MCF 10A (cell line): ENCODE results near the gene XYLT1. TPM values are rescaled to one million over a fixed set of nuclear protein-coding genes. Genes with fewer than 3 reads are reported as not detected.

ENCODE experiments used
- BruUV-seq: library from RNA; stranded (reverse); fragments of 400-500 nt; replicated peaks from 2 replicates; lab custom pipeline; 2021; lab: Mats Ljungman, UMichigan
- CTCF ChIA-PET: fragments of 300-600 bp; sonication (Branson Sonifier 250); formaldehyde crosslinking; extraction: SDS; loops from one replicate; lab custom pipeline; 2021; ENCODE audit warnings: antibody characterized with exemption, inconsistent platforms; lab: Yijun Ruan, JAX
- POLR2A ChIA-PET: fragments of 300-600, 350-650 bp; sonication (Branson Sonifier 250); formaldehyde crosslinking; extraction: SDS; loops from one replicate; lab custom pipeline; 2020; ENCODE audit warnings: antibody characterized with exemption, inconsistent platforms; lab: Yijun Ruan, JAX
- DNase-seq: peaks from one replicate; pipeline ENCODE4 v3.0.0-alpha.2; 2018; ENCODE audit not compliant: unreplicated experiment
- H3K27ac Mint-ChIP-seq: one replicate; pipeline ENCODE4 v1.8.0; 2022; ENCODE audit warnings: mild to moderate bottlenecking, low read depth, mixed read lengths; ENCODE audit not compliant: unreplicated experiment
- H3K27me3 Mint-ChIP-seq: one replicate; pipeline ENCODE4 v1.8.0; 2022; ENCODE audit warnings: mixed read lengths; ENCODE audit not compliant: insufficient read depth, unreplicated experiment
- H3K36me3 Mint-ChIP-seq: one replicate; pipeline ENCODE4 v1.8.0; 2022; ENCODE audit warnings: mild to moderate bottlenecking, moderate library complexity, mixed read lengths; ENCODE audit not compliant: insufficient read depth, unreplicated experiment
- H3K4me1 Mint-ChIP-seq: one replicate; pipeline ENCODE4 v1.8.0; 2022; ENCODE audit warnings: mixed read lengths; ENCODE audit not compliant: insufficient read depth, unreplicated experiment
- H3K4me3 Mint-ChIP-seq: one replicate; pipeline ENCODE4 v1.8.0; 2022; ENCODE audit warnings: mild to moderate bottlenecking, moderate library complexity, mixed read lengths; ENCODE audit not compliant: unreplicated experiment
- H3K9me3 Mint-ChIP-seq: one replicate; pipeline ENCODE4 v1.8.0; 2022; ENCODE audit warnings: mixed read lengths; ENCODE audit not compliant: unreplicated experiment
- CTCF ChIP-seq: fragments of 200-600 bp; IDR thresholded peaks from one replicate; pipeline ENCODE4 v1.8.0; 2022; ENCODE audit warnings: antibody characterized with exemption, mild to moderate bottlenecking; ENCODE audit not compliant: unreplicated experiment
- intact Hi-C: fragments of 100-400 bp; cut with micrococcal nuclease; formaldehyde crosslinking; loops from 2 replicates; pipeline ENCODE4 v1.14.1; 2022
- total RNA-seq: library from RNA; stranded (reverse); gene quantifications from 2 replicates; pipeline ENCODE4 v1.2.3, GENCODE V29; 2022

XYLT1 gene
- total RNA-seq, 1 experiment from 2014 or later, result not detected

- intact Hi-C loops, result no loop called here
- CTCF ChIA-PET, result no interaction called here
- H3K4me3 Mint-ChIP-seq, result no peak overlapping the region
Observed at GRCh38 chr16:17518441-17518840, 47.7 kb upstream of the XYLT1 start.

GRCh38 chr16:17515421-17516210 lies 44.9 kb upstream of the XYLT1 start:
- intact Hi-C loops, result no loop called here
- TF ChIP-seq CTCF, result no peak
- POLR2A ChIA-PET, result no interaction called here
- Mint-ChIP-seq H3K27ac (no peak overlapping the region), H3K27me3 (no peaks in the 10 kb centered on the region), H3K4me1 (no peaks in the 10 kb centered on the region), H3K9me3 (peaks cover 46% of the 10 kb centered on the region), H3K36me3 (no peaks in the 10 kb centered on the region), H3K4me3 (no peak overlapping the region)
- no TSS peak for BruUV-seq
- DNase-seq, result no peak
- CTCF ChIA-PET, result no interaction called here

More at GRCh38 chr16:17518441-17518840, 47.7 kb upstream of the XYLT1 start:
- H3K9me3 Mint-ChIP-seq, result peaks cover 42% of the 10 kb centered on the region
- BruUV-seq, result no TSS peak
- TF ChIP-seq CTCF, result no peak
- POLR2A ChIA-PET, result no interaction called here
- H3K36me3 Mint-ChIP-seq, result no peaks in the 10 kb centered on the region
- H3K4me1 Mint-ChIP-seq, result no peaks in the 10 kb centered on the region
- H3K27ac Mint-ChIP-seq, result no peak overlapping the region
- DNase-seq, result no peak
- no peaks in the 10 kb centered on the region for H3K27me3 Mint-ChIP-seq

- intact Hi-C loops, result no loop called here
- ChIA-PET CTCF (no interaction called here), POLR2A (no interaction called here)
- Mint-ChIP-seq H3K4me1 (no peaks in the 10 kb centered on the region), H3K9me3 (peaks cover 39% of the 10 kb centered on the region), H3K36me3 (no peaks in the 10 kb centered on the region), H3K27me3 (no peaks in the 10 kb centered on the region), H3K27ac (no peak overlapping the region), H3K4me3 (no peak overlapping the region)
- TF ChIP-seq CTCF, result no peak
- no peak for DNase-seq
- BruUV-seq, result no TSS peak
Observed at GRCh38 chr16:17512636-17513220, 42.0 kb upstream of the XYLT1 start.

GRCh38 chr16:17511340-17511739 lies 40.6 kb upstream of the XYLT1 start:
- Mint-ChIP-seq H3K9me3 (peaks cover 37% of the 10 kb centered on the region), H3K36me3 (no peaks in the 10 kb centered on the region), H3K27ac (no peak overlapping the region), H3K27me3 (no peaks in the 10 kb centered on the region), H3K4me1 (no peaks in the 10 kb centered on the region), H3K4me3 (no peak overlapping the region)
- DNase-seq, result no peak
- CTCF ChIA-PET, result no interaction called here
- POLR2A ChIA-PET, result no interaction called here
- BruUV-seq, result no TSS peak
- TF ChIP-seq CTCF, result no peak
- intact Hi-C loops, result no loop called here
